ENCODE measurements around the gene EBNA1BP2.
"Not testable (repeated sequence)": the region's sequence is repeated elsewhere in the genome, so short reads cannot be mapped to it uniquely, and the experiment has no call there.

Gene EBNA1BP2

DNA sequence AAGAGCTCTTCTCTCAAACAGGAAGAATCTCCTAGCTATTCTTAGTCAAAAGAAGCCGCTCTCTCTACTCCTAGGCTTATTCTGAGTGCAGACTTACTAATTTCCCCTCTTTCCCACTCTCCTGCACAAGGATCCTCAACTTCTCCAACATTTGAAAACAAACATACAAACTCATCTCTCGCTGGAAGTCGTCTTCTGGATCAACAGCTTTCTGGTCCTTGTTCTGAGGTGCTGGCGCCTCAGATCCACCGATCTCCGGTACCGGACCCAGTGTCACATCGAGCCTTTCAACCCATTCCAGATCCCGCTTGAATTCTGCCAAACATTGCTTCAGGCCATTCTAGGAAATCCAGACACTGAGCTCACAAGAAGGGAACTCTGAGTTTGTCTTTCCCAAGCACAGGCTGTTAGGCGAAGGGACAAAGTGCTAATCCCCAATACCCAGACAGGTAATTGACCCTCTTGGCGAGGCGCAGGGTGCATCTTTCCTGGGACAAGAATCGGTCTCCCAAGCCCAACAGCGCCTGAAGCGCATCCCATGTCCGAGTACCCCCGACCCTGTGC is 696 bp downstream of the EBNA1BP2 start:
- DNase-seq, result no peak

GRCh38 chr1:43165765-43166164 is 6.3 kb downstream of the EBNA1BP2 start:
- DNase-seq, result no peak

DNA sequence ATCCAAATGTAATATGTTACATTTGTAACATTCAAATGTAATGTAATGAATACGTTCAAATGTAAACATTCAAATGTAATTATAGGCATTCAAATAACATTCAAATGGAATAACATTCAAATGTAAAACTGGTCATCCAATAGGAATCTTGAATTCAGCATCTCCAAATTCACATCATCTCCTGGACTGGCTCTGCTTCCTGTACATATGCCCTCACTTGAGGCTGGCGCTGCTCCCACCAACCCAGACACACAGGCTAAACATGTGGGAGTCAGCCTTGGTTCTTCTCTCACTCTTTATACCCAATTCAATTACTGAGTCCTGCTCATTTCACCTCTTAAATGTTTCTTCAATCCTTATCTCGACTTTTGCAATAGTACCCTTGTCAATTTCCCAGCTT is 6.9 kb downstream of the EBNA1BP2 start:
- DNase-seq, result no peak

DNA sequence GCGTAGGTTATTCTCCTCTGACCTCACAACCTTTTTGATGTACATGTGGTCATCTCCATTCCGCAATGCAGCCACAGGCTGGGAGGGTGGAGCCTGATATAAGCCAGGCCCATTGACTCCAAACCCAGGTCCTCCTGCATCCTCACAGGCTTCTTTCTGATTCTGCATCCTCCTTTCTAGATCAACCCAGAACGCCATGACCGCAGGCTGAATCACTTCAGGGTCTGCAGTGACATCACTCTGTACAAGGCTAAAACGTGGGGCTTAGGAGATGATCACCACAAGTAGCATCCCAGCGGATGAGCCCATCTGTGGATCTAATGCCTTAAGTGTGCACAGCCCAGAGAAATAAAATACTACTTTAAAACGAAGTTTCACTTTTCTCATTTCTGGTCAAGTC is 16.1 kb downstream of the EBNA1BP2 start:
- DNase-seq, result no peak

DNA sequence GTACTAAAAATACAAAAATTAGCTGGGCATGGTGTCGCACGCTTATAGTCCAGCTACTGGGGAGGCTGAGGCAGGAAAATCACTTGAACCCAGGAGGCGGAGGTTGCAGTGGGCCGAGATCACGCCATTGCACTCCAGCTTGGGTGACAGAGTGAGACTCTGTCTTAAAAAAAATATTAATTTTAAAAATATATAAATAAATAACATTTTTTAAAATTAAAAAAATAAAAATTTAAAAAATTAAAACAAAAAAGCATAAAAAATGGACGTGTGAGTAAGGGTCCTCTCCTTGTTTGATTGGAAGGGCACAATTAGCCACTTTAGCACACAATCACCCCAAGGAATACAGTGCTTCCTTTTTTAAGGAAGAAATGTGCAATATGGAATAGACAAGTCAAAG is 18.6 kb downstream of the EBNA1BP2 start:
- DNase-seq, result no peak

DNA sequence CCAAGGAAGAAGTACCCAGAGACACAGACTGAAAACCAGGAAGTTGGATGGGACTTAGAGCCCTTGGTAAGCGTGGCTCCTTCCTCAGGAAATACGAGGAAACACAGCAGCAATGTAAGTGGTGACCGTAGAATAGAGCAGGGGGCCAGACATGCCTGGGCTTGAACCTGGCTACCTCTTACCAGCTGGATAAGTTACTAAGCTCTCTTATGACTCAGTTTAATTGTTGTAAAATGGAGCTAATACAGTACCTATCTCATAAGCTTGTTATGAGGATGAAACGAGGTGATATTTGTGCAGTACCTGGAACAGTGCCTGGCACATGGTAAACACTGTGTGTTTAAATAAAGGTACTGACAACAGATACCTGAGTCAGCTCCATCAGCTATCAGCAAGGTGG is 19.2 kb downstream of the EBNA1BP2 start:
- no peak for DNase-seq

DNA sequence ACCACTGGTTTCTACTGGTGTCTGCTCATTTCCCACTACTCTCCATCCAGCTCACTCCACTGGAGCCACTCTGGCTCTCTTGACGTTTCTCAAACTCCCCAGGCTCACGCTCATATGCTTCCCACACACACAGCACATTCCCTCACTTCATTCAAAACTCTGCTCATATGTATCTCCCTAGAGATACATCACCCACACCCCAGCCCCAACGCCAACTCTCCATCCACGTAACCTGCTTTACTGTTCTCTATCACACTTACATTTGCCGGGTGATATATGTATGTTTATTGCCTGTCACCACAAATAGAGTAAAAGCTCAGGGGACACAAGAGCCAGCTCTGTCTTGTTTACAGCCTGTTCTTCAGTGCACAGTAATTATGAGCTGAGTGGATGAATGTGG is 22.2 kb downstream of the EBNA1BP2 start:
- DNase-seq, result no peak

- DNase-seq, result peak; percentile 24
Observed at GRCh38 chr1:43147625-43148327, 24.3 kb downstream of the EBNA1BP2 start.

GRCh38 chr1:43144237-43144636 is 27.9 kb downstream of the EBNA1BP2 start:
- no peak for DNase-seq

DNA sequence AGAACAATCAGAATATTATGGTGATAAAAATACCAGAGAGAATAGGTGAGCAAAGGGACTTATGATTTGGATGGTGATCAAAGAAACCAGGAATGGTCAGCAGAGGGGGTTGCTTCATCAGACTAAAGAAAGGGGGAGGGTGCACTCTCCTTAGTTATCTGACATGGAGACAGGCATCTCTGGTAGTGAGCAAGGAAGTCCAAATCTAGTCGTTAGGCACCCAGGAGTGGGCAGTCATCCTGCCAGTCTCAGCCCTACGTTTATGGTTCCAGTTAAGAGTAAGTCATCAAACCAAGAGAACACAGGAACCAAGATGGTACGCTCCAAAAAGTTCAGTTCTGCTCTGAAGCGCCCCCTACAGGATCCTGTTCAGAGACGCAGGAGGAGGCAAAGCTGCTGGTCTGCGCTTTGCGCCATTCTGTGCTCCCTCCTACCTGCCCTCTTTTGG is 28.6 kb downstream of the EBNA1BP2 start:
- DNase-seq, result no peak

- DNase-seq, result no peak
Observed at GRCh38 chr1:43140583-43140982, 31.5 kb downstream of the EBNA1BP2 start.

GRCh38 chr1:43140010-43140409 is 32.1 kb downstream of the EBNA1BP2 start:
- no peak for DNase-seq

DNA sequence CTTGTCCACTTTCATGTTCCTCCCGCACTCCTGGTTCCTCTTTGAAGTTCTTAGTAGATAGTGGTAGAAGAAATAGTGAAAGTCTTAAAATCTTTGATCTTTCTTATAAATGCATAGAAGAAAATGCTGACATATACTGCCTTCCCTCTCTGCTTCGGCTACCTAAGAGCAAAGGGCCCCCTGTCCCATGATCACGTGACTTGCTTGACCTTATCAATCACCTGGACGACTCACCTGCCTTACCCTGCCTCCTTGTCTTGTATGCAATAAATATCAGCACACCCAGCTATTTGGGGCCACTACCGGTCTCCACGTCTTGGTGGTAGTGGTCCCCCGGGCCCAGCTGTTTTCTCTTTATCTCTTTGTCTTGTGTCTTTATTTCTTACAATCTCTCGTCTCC is 32.8 kb downstream of the EBNA1BP2 start:
- DNase-seq, result not testable (repeated sequence)

- DNase-seq, result peak; percentile 49
Observed at GRCh38 chr1:43137445-43138052, 34.5 kb downstream of the EBNA1BP2 start.

- DNase-seq, result no peak
Observed at GRCh38 chr1:43135857-43136781, 36.0 kb downstream of the EBNA1BP2 start.

- DNase-seq, result no peak
Observed at GRCh38 chr1:43134640-43135039, 37.5 kb downstream of the EBNA1BP2 start.

GRCh38 chr1:43134068-43134467 is 38.0 kb downstream of the EBNA1BP2 start:
- no peak for DNase-seq

GRCh38 chr1:43129426-43129825 is 42.7 kb downstream of the EBNA1BP2 start:
- DNase-seq, result no peak

GRCh38 chr1:43128816-43129215 is 43.3 kb downstream of the EBNA1BP2 start:
- DNase-seq, result no peak

GRCh38 chr1:43123031-43123430 is 49.1 kb downstream of the EBNA1BP2 start:
- DNase-seq, result no peak

DNA sequence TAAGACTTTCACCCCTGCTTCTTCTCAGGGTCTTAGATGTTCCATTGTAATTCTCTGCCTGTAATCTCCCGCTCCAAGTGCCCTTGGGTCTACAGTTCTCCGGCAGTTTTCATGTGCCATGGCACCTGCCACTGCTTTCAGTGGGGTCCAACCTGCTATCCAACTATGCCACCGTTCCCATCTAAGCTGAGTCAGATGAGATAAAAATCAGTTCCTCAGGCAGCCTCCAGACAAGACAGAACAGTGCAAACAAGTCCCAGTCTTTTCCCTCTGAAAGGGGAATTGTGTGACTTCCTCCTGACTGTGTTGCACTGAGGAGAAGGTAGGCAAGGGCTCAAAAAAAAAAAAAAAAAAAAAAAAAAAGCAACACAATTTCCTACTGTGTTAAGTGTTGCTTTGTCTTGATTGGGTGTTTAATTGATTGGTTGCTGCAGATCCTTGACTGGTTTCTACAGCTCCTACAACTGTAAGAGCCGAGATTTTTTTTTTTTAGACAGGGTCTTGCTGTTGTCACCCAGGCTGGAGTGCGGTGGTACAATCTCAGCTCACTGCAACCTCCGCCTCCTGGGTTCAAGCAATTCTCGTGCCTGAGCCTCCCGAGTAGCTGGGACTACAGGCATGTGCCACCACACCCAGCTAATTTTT is 50.7 kb downstream of the EBNA1BP2 start:
- DNase-seq, result no peak

GRCh38 chr1:43119928-43120586 is 52.0 kb downstream of the EBNA1BP2 start:
- not testable (repeated sequence) for DNase-seq
